Stimulated activated CD4-positive, alpha-beta T cell treated with anti-CD3 and anti-CD28 coated beads, Interleukin-1b, Interleukin-23, amount 100 ng/mL, for 48 hours (primary cell): ENCODE measurements around the gene HDGFL3.
"Not testable (repeated sequence)": the region's sequence is repeated elsewhere in the genome, so short reads cannot be mapped to it uniquely, and the experiment has no call there.

ENCODE experiments used
- DNase-seq: peaks from one replicate; pipeline ENCODE4 v3.0.0-alpha.2; 2020

Gene HDGFL3

DNA sequence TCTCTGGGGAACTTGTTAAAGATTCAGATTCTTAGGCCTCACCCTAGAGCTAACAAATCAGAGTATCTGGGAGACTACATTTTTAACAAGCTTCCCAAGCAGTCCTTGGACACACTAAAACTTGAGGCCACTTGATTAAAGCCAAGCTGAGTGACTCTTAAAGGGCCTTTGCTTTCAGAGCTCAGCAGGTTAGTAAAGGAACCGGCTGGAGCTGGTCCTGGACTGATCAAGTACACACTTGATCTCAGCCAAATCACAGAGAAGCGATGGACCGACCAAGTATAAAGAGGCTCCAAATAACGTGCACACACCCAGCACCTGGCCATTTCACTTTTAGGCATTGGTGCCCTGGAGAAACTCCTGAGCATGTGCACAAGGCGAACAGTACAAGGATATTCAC is 113.0 kb downstream of the HDGFL3 start:
- no peak for DNase-seq

- DNase-seq, result no peak
Observed at GRCh38 chr15:83092309-83092976, 115.2 kb downstream of the HDGFL3 start.

DNA sequence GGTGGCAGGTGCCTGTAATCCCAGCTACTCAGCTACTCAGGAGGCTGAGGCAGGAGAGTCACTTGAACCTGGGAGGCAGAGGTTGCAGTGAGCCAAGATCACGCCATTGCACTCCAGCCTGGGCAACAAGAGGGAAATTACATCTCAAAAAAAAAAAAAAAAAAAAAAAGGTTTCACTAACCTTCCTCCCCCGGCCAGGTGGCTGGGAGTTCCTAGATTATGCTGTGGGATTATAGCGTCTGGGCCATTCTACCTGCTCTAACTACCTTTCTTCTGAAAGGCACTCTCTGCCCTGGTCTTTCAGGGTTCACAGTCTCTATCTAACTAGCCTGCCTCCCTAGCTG is 115.7 kb downstream of the HDGFL3 start:
- DNase-seq, result not testable (repeated sequence)

DNA sequence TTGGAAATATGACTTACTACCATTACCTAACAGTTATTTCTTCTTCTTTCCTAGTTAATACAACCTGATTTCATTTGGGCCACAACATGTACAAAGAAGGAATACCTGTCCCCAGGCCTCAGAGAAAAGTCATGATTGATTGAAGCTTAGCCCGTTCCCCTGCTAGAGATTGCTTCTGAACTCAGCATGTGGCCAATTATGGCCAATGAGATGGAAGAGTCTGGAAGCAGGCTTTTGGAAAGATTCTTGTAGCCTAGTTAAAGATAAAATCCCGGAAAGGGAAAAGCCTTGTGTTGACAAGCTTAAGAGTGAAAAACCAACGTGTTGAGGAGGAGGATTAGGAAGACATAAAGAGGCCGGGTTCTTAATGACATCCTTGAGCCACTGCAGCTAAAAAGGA is 117.2 kb downstream of the HDGFL3 start:
- DNase-seq, result no peak

DNA sequence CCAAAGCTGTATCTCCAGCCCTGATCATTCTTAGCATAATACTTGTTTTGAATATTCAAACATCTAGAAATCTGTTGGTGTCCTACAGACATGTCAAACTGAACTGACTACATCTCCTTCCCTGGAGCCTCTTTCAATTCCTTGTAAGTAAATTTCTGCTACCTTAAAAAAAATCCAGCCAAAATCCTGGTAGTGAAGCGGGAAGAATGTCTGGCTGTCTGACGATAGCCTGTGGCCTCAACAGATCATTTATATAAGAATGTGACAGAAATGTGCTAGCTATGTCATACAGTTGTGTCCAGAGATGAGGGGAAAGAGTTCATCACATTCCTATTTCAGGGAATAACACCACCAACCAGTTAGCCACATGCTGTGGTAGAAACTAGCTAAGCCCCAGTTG is 118.7 kb downstream of the HDGFL3 start:
- DNase-seq, result no peak

DNA sequence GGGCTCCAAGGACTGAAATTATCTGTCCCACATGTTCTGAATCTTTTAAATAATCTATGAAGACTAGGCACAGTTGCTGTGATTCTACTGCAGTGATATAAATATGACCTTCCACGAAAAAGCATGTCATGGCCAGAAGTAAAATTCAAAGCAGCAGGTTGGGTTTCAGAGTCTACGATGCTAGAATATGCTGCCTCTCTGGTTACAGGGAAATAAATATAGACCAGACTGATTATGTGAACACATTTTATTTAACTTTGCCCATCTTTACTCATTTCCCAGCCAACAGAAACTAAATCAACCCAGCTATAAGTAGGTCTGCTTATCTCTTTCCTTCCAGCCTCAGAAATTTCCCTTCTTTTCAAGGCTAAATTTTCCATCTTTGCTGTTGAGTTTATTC is 120.0 kb downstream of the HDGFL3 start:
- no peak for DNase-seq

- DNase-seq, result not testable (repeated sequence)
Observed at GRCh38 chr15:83085864-83086552, 121.6 kb downstream of the HDGFL3 start.

GRCh38 chr15:83085461-83085860 is 122.2 kb downstream of the HDGFL3 start:
- DNase-seq, result not testable (repeated sequence)

GRCh38 chr15:83082730-83083386 is 124.8 kb downstream of the HDGFL3 start:
- DNase-seq, result no peak

- no peak for DNase-seq
Observed at GRCh38 chr15:83081256-83082014, 126.2 kb downstream of the HDGFL3 start.

- DNase-seq, result no peak
Observed at GRCh38 chr15:83078712-83079111, 128.9 kb downstream of the HDGFL3 start.
